ENCODE measurements around the gene PROSER2. TPM values are rescaled to one million over a fixed set of nuclear protein-coding genes. Genes with fewer than 3 reads are reported as not detected.

The PROSER2 gene
- polyA plus RNA-seq, 1 donor (not counting 4 experiments of a cell fraction or from before 2014, with no cell fraction given), result 10.2 TPM

DNA sequence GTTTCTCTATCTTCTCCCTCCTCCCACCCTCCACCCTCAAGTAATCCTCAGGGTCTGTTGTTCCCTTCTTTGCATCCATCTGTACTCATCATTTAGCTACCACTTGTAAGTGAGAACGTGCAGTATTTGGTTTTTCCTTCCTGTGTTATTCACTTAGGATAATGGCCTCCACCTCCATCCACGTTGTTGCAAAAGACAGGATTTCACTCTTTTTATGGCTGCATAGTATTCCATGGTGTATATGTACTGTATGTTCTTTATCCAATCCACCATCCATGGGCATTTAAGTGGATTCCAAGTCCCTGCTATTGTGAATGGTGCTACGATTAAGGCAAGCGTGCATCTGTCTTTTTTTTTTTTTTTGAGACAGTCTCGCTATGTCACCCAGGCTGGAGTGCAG lies 72.4 kb downstream of the PROSER2 start:
- Histone ChIP-seq H3K27ac (ENCODE audit: control insufficient read depth, insufficient read depth, low read length) (no peak overlapping the region), H4K20me1 (ENCODE audit: control insufficient read depth, extremely low read depth, insufficient read depth, low read length) (no peaks in the 10 kb centered on the region), H3K27me3 (ENCODE audit: control insufficient read depth, extremely low read depth, insufficient read depth, low read length) (no peaks in the 10 kb centered on the region), H3K4me1 (ENCODE audit: control insufficient read depth, extremely low read depth, insufficient read depth, low read length) (peaks cover 16% of the 10 kb centered on the region), H2AFZ (ENCODE audit: control insufficient read depth, low read length) (no peak overlapping the region), H3K4me2 (ENCODE audit: control insufficient read depth, extremely low read depth, insufficient read depth, low read depth, low read length) (no peak overlapping the region), H3K9me1 (ENCODE audit: control insufficient read depth, extremely low read depth, insufficient read depth, low read length) (no peaks in the 10 kb centered on the region), H3K9ac (ENCODE audit: control insufficient read depth, extremely low read depth, insufficient read depth, low read length) (no peak overlapping the region), H3K4me3 (ENCODE audit: control insufficient read depth in 2 of 3, extremely low read depth in 1 of 3, insufficient read depth in 2 of 3, low read depth in 1 of 3, low read length in 3 of 3) (no peak overlapping the region), H3K79me2 (ENCODE audit: control insufficient read depth, insufficient read depth, low read length) (no peaks in the 10 kb centered on the region), H3K9me3 (ENCODE audit: control insufficient read depth, low read depth, low read length) (no peaks in the 10 kb centered on the region), H3K36me3 (ENCODE audit: control insufficient read depth in 2 of 2, extremely low read depth in 1 of 2, insufficient read depth in 2 of 2, low read length in 2 of 2) (no peaks in the 10 kb centered on the region)
- DNase-seq (ENCODE audit: low read depth, low spot score), result no peak
- dilution Hi-C loops (cut with MboI; ENCODE audit: extremely low pct_ligation_motif_present, low sequenced_read_pairs), result no loop called here
- TF ChIP-seq, protein P1, sequence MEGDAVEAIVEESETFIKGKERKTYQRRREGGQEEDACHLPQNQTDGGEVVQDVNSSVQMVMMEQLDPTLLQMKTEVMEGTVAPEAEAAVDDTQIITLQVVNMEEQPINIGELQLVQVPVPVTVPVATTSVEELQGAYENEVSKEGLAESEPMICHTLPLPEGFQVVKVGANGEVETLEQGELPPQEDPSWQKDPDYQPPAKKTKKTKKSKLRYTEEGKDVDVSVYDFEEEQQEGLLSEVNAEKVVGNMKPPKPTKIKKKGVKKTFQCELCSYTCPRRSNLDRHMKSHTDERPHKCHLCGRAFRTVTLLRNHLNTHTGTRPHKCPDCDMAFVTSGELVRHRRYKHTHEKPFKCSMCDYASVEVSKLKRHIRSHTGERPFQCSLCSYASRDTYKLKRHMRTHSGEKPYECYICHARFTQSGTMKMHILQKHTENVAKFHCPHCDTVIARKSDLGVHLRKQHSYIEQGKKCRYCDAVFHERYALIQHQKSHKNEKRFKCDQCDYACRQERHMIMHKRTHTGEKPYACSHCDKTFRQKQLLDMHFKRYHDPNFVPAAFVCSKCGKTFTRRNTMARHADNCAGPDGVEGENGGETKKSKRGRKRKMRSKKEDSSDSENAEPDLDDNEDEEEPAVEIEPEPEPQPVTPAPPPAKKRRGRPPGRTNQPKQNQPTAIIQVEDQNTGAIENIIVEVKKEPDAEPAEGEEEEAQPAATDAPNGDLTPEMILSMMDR (optimal IDR thresholded peaks at IDR 0.05 in 1 of 3, IDR thresholded peaks at IDR 0.05 in 1 of 3, conservative IDR thresholded peaks at IDR 0.05 in 1 of 3; ENCODE audit: extremely low read depth in 1 of 3, insufficient read depth in 2 of 3, low read length in 3 of 3), result no peak
- TF ChIP-seq EZH2 (IDR thresholded peaks at IDR 0.05; ENCODE audit: low read length), result no peak
- FAIRE-seq, result no peak

DNA sequence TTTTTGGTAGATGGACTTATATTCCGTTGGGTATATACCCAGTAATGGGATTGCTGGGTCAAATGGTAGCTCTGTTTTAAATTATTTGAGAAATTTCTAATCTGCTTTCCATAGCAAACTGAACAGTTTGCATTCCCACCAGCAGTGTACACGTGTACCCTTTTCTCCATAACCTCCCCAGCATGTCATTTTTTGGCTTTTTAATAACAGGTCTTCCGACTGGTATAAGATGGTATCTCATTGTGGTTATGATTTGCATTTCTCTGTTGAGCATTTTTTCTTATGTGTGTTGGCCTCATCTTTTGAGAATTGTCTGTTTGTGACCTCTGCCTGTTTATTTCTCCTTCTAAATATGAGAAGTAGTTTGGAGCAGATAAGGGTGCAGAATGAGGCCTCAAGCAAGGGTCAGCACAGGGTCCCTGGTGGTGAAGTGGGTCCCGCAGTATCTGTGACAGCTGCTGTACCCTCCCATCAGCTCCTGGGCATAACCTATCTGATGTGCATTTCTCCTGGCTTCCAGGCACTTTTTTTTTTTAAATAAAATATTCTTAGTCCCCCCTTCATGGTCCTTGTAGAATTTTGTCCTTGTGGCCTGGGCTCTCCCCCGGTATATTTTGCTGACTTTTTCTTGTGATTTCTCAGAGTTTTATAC lies 73.5 kb downstream of the PROSER2 start:
- Histone ChIP-seq H2AFZ (ENCODE audit: control insufficient read depth, low read length) (no peak overlapping the region), H3K36me3 (ENCODE audit: control insufficient read depth in 2 of 2, extremely low read depth in 1 of 2, insufficient read depth in 2 of 2, low read length in 2 of 2) (no peaks in the 10 kb centered on the region), H3K79me2 (ENCODE audit: control insufficient read depth, insufficient read depth, low read length) (no peaks in the 10 kb centered on the region), H3K27ac (ENCODE audit: control insufficient read depth, insufficient read depth, low read length) (no peak overlapping the region), H3K4me3 (ENCODE audit: control insufficient read depth in 2 of 3, extremely low read depth in 1 of 3, insufficient read depth in 2 of 3, low read depth in 1 of 3, low read length in 3 of 3) (no peak overlapping the region), H3K9me3 (ENCODE audit: control insufficient read depth, low read depth, low read length) (no peaks in the 10 kb centered on the region), H3K4me1 (ENCODE audit: control insufficient read depth, extremely low read depth, insufficient read depth, low read length) (peaks cover 16% of the 10 kb centered on the region), H3K4me2 (ENCODE audit: control insufficient read depth, extremely low read depth, insufficient read depth, low read depth, low read length) (no peak overlapping the region), H4K20me1 (ENCODE audit: control insufficient read depth, extremely low read depth, insufficient read depth, low read length) (no peaks in the 10 kb centered on the region), H3K27me3 (ENCODE audit: control insufficient read depth, extremely low read depth, insufficient read depth, low read length) (no peaks in the 10 kb centered on the region), H3K9me1 (ENCODE audit: control insufficient read depth, extremely low read depth, insufficient read depth, low read length) (no peaks in the 10 kb centered on the region), H3K9ac (ENCODE audit: control insufficient read depth, extremely low read depth, insufficient read depth, low read length) (no peak overlapping the region)
- TF ChIP-seq, protein P1 (optimal IDR thresholded peaks at IDR 0.05 in 1 of 3, IDR thresholded peaks at IDR 0.05 in 1 of 3, conservative IDR thresholded peaks at IDR 0.05 in 1 of 3; ENCODE audit: extremely low read depth in 1 of 3, insufficient read depth in 2 of 3, low read length in 3 of 3), result no peak
- no peak for TF ChIP-seq EZH2 (IDR thresholded peaks at IDR 0.05; ENCODE audit: low read length)
- FAIRE-seq, result no peak
- dilution Hi-C loops (cut with MboI; ENCODE audit: extremely low pct_ligation_motif_present, low sequenced_read_pairs), result no loop called here
- DNase-seq (ENCODE audit: low read depth, low spot score), result no peak
